Astrocyte (in vitro differentiated cells and primary cell): ENCODE measurements around the gene REP15.

Experiments
- CTCF ChIP-seq: IDR thresholded peaks from 2 replicates; pipeline ENCODE4 v1.5.1; 2011; ENCODE audit warnings: low read depth, mild to moderate bottlenecking, inconsistent platforms, low read length, moderate library complexity; ENCODE audit not compliant: insufficient read depth
- EZH2 ChIP-seq: IDR thresholded peaks from 2 replicates; pipeline ENCODE4 v1.6.1; 2012; ENCODE audit warnings: mild to moderate bottlenecking, low read length, inconsistent platforms; ENCODE audit not compliant: insufficient read depth

GRCh38 chr12:27680619-27681018 is 15.6 kb upstream of the REP15 start:
- TF ChIP-seq CTCF (no peak), EZH2 (no peak)
